Breast epithelium (tissue), 3 donors: ENCODE data around the gene ADRB2.

Experiments
- POLR2A ChIP-seq: fragments of 450-650 bp; IDR thresholded peaks from one replicate; pipeline ENCODE4 v1.6.1; 2016; ENCODE audit warnings: antibody characterized with exemption, mild to moderate bottlenecking, moderate library complexity
- POLR2AphosphoS5 ChIP-seq, 3 donors: sonication (generic); formaldehyde crosslinking; IDR thresholded peaks; one replicate each; pipeline ENCODE4 v1.6.1; 2017; ENCODE audit warnings: antibody characterized with exemption in 3 of 3
- TF ChIP-seq, protein P1 (sequence below), 3 donors: fragments of 450-650 bp; IDR thresholded peaks; one replicate each; pipeline ENCODE4 v1.5.1; 2016 to 2017; ENCODE audit warnings: antibody characterized with exemption in 3 of 3, mild to moderate bottlenecking in 3 of 3, moderate library complexity in 3 of 3

DNA sequence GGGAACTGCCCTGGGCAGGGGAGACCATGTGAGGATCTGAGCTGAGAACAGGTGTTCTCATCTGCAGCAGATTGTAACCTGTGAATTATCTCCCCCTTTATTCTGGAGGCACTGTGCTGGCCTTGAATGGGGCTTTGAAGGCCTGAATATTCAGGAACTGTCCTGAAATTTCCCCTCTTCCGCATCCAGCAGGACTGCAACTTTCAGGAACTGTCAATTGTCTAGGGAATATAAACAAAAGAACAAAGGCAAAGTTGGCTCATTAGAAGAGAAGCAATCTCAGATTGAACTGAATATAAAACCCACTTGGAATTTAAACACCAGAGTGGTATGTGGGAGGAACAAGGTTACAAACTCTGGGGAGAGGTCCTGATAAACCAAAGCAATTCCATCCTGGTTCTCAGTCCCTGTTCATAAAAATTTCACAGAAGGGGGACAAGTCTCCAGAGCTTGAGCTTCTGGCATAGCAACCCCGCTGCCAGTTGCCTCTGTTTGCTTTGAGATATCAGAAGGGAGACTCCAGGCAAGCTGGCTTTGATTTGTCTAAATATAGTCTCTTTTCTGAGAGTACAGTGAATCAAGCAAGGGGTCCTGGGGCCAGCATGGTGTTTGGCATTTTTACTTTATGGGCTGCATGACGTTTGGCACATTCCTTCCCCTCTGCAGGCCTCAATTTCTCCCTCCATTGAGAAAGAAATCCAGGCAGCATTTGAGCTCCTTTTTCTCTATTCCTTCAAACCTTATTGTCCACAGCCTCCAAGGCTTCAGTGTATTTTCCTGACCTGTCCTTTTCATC lies 47.5 kb downstream of the ADRB2 start:
- TF ChIP-seq, protein P1, sequence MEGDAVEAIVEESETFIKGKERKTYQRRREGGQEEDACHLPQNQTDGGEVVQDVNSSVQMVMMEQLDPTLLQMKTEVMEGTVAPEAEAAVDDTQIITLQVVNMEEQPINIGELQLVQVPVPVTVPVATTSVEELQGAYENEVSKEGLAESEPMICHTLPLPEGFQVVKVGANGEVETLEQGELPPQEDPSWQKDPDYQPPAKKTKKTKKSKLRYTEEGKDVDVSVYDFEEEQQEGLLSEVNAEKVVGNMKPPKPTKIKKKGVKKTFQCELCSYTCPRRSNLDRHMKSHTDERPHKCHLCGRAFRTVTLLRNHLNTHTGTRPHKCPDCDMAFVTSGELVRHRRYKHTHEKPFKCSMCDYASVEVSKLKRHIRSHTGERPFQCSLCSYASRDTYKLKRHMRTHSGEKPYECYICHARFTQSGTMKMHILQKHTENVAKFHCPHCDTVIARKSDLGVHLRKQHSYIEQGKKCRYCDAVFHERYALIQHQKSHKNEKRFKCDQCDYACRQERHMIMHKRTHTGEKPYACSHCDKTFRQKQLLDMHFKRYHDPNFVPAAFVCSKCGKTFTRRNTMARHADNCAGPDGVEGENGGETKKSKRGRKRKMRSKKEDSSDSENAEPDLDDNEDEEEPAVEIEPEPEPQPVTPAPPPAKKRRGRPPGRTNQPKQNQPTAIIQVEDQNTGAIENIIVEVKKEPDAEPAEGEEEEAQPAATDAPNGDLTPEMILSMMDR (IDR thresholded peaks at IDR 0.05), result no peak
- TF ChIP-seq POLR2A (no peak), POLR2AphosphoS5 (IDR thresholded peaks at IDR 0.05) (no peak)
